ENCODE measurements around the gene TMC5.
"Not testable (repeated sequence)": the region's sequence is repeated elsewhere in the genome, so short reads cannot be mapped to it uniquely, and the experiment has no call there.

The TMC5 gene

DNA sequence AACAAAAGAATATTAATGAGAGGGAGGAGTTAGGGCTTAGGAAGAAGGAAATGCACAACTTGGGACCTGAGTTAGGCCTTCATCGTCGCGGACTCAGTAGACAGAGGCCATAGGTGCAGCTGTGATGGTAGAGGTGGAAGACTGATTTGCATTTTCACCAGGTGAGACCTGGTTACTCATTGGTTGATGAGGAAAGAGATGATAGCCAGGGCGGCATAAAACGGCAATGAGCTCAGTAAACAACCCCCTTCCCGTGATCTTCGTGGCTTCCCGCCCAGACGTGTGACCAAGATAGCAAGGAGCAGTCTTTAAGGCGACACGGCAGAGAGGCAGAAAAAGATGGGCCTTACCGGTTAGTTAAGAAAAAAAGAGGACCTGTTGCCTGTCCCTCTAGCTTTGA lies at the start of gene TMC5:
TSS of gene TMC5 (plus strand) at position 244 of the 400 bp plus-strand sequence. CDS start 22,156 bp downstream, outside the sequence.
- Histone ChIP-seq H2AFZ (ENCODE audit: low read depth, low read length, severe bottlenecking) (no peak within 1 kb of the TSS), H3K79me2 (ENCODE audit: insufficient read depth, low read length) (no peaks in the 10 kb centered on the region), H3K27me3 (ENCODE audit: low read length) (no peaks in the 10 kb centered on the region), H3K4me3 (ENCODE audit: insufficient read depth, low read length, poor library complexity, severe bottlenecking) (no peak within 1 kb of the TSS), H3K36me3 (ENCODE audit: low read length) (no peaks in the 10 kb centered on the region), H3K4me2 (ENCODE audit: low read depth, low read length, poor library complexity, severe bottlenecking) (no peak within 1 kb of the TSS), H3K9me2 (replicated peaks; ENCODE audit: insufficient read depth, low read length) (no peaks in the 10 kb centered on the region), H3F3A (ENCODE audit: insufficient read depth) (no peaks in the 10 kb centered on the region), H4K20me1 (ENCODE audit: low read depth, low read length) (no peaks in the 10 kb centered on the region), H3K27ac (ENCODE audit: low read depth, low read length) (no peak within 1 kb of the TSS), H3K9me3 (ENCODE audit: insufficient read depth, low read length) (no peaks in the 10 kb centered on the region), H3K9ac (ENCODE audit: low read length) (no peak within 1 kb of the TSS)
- TF ChIP-seq, protein P1, sequence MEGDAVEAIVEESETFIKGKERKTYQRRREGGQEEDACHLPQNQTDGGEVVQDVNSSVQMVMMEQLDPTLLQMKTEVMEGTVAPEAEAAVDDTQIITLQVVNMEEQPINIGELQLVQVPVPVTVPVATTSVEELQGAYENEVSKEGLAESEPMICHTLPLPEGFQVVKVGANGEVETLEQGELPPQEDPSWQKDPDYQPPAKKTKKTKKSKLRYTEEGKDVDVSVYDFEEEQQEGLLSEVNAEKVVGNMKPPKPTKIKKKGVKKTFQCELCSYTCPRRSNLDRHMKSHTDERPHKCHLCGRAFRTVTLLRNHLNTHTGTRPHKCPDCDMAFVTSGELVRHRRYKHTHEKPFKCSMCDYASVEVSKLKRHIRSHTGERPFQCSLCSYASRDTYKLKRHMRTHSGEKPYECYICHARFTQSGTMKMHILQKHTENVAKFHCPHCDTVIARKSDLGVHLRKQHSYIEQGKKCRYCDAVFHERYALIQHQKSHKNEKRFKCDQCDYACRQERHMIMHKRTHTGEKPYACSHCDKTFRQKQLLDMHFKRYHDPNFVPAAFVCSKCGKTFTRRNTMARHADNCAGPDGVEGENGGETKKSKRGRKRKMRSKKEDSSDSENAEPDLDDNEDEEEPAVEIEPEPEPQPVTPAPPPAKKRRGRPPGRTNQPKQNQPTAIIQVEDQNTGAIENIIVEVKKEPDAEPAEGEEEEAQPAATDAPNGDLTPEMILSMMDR (IDR thresholded peaks at IDR 0.05; ENCODE audit: insufficient read depth, low read length, poor library complexity, severe bottlenecking), result no peak
- TF ChIP-seq EZH2phosphoT487 (conservative IDR thresholded peaks at IDR 0.05; ENCODE audit: low read length), result no peak

DNA sequence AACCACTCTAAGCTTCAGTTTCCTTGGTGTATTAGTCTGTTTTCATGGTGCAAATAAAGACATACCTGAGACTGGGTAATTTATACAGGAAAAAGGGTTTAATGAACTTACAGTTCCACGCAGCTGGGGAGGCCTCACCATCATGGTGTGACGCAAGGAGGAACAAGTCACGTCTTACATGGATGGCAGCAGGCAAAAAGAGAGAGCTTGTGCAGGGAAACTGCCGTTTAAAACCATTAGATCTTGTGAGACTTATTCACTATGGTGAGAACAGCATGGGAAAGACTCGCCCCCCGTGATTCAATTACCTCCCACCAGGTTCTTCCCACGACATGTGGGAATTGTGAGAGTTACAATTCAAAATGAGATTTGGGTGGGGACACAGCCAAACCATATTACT lies 45.1 kb upstream of the TMC5 start:
- not testable (repeated sequence) for H2AFZ ChIP-seq (ENCODE audit: low read depth, low read length, severe bottlenecking); H3K79me2 ChIP-seq (ENCODE audit: insufficient read depth, low read length); H3K36me3 ChIP-seq (ENCODE audit: low read length); H3K9me2 ChIP-seq (replicated peaks; ENCODE audit: insufficient read depth, low read length); H3K9ac ChIP-seq (ENCODE audit: low read length); H3K4me3 ChIP-seq (ENCODE audit: insufficient read depth, low read length, poor library complexity, severe bottlenecking); H3F3A ChIP-seq (ENCODE audit: insufficient read depth); H3K4me2 ChIP-seq (ENCODE audit: low read depth, low read length, poor library complexity, severe bottlenecking); H3K27me3 ChIP-seq (ENCODE audit: low read length); H4K20me1 ChIP-seq (ENCODE audit: low read depth, low read length); H3K9me3 ChIP-seq (ENCODE audit: insufficient read depth, low read length); H3K27ac ChIP-seq (ENCODE audit: low read depth, low read length)

DNA sequence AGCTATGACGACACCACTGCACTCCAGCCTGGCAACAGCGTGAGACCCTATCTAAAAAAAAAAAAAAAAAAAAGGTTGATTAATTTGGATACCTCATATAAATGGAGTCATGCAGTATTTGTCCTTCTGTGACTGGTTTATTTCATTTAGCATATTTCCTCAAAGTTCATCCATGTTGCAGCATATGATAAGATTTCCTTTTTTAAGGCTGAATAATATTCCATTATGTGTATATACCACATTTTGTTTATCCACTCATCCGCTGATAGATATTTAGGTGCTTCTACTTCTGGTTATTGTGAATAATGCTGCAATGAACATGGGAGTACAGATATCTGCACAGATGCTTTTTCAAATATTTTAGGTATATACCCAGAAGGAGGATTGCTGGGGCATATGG lies 43.3 kb upstream of the TMC5 start:
- H3F3A ChIP-seq (ENCODE audit: insufficient read depth), result no peaks in the 10 kb centered on the region
- H3K27me3 ChIP-seq (ENCODE audit: low read length), result no peaks in the 10 kb centered on the region
- no peak overlapping the region for H3K27ac ChIP-seq (ENCODE audit: low read depth, low read length)
- H3K9me3 ChIP-seq (ENCODE audit: insufficient read depth, low read length), result no peaks in the 10 kb centered on the region
- no peak for TF ChIP-seq EZH2phosphoT487 (conservative IDR thresholded peaks at IDR 0.05; ENCODE audit: low read length)
- TF ChIP-seq, protein P1 (IDR thresholded peaks at IDR 0.05; ENCODE audit: insufficient read depth, low read length, poor library complexity, severe bottlenecking), result no peak
- H3K79me2 ChIP-seq (ENCODE audit: insufficient read depth, low read length), result no peaks in the 10 kb centered on the region
- H3K4me3 ChIP-seq (ENCODE audit: insufficient read depth, low read length, poor library complexity, severe bottlenecking), result no peak overlapping the region
- H3K4me2 ChIP-seq (ENCODE audit: low read depth, low read length, poor library complexity, severe bottlenecking), result no peak overlapping the region
- no peaks in the 10 kb centered on the region for H4K20me1 ChIP-seq (ENCODE audit: low read depth, low read length)
- no peaks in the 10 kb centered on the region for H3K36me3 ChIP-seq (ENCODE audit: low read length)
- no peak overlapping the region for H2AFZ ChIP-seq (ENCODE audit: low read depth, low read length, severe bottlenecking)
- H3K9ac ChIP-seq (ENCODE audit: low read length), result no peak overlapping the region
- no peaks in the 10 kb centered on the region for H3K9me2 ChIP-seq (replicated peaks; ENCODE audit: insufficient read depth, low read length)

- H3K9ac ChIP-seq (ENCODE audit: low read length), result no peak overlapping the region
- no peak overlapping the region for H3K4me2 ChIP-seq (ENCODE audit: low read depth, low read length, poor library complexity, severe bottlenecking)
- no peaks in the 10 kb centered on the region for H3K27me3 ChIP-seq (ENCODE audit: low read length)
- no peaks in the 10 kb centered on the region for H3K9me3 ChIP-seq (ENCODE audit: insufficient read depth, low read length)
- no peaks in the 10 kb centered on the region for H4K20me1 ChIP-seq (ENCODE audit: low read depth, low read length)
- no peaks in the 10 kb centered on the region for H3K9me2 ChIP-seq (replicated peaks; ENCODE audit: insufficient read depth, low read length)
- TF ChIP-seq EZH2phosphoT487 (conservative IDR thresholded peaks at IDR 0.05; ENCODE audit: low read length), result no peak
- TF ChIP-seq, protein P1 (IDR thresholded peaks at IDR 0.05; ENCODE audit: insufficient read depth, low read length, poor library complexity, severe bottlenecking), result peak; percentile 61
- no peak overlapping the region for H3K4me3 ChIP-seq (ENCODE audit: insufficient read depth, low read length, poor library complexity, severe bottlenecking)
- H2AFZ ChIP-seq (ENCODE audit: low read depth, low read length, severe bottlenecking), result no peak overlapping the region
- no peak overlapping the region for H3K27ac ChIP-seq (ENCODE audit: low read depth, low read length)
- no peaks in the 10 kb centered on the region for H3K36me3 ChIP-seq (ENCODE audit: low read length)
- no peaks in the 10 kb centered on the region for H3K79me2 ChIP-seq (ENCODE audit: insufficient read depth, low read length)
- H3F3A ChIP-seq (ENCODE audit: insufficient read depth), result no peaks in the 10 kb centered on the region
Measured at GRCh38 chr16:19375561-19376158, 42.0 kb upstream of the TMC5 start.

Data from SU-DHL-6 (cell line).